Ammon's horn (tissue), 1 donor: ENCODE data around the gene PLPPR2.
"Not testable (repeated sequence)": the region's sequence is repeated elsewhere in the genome, so short reads cannot be mapped to it uniquely, and the experiment has no call there.

ENCODE experiments used
- DNase-seq: peaks from one replicate; pipeline ENCODE4 v3.0.0-alpha.2; 2016; ENCODE audit warnings: low spot score

PLPPR2 gene

DNA sequence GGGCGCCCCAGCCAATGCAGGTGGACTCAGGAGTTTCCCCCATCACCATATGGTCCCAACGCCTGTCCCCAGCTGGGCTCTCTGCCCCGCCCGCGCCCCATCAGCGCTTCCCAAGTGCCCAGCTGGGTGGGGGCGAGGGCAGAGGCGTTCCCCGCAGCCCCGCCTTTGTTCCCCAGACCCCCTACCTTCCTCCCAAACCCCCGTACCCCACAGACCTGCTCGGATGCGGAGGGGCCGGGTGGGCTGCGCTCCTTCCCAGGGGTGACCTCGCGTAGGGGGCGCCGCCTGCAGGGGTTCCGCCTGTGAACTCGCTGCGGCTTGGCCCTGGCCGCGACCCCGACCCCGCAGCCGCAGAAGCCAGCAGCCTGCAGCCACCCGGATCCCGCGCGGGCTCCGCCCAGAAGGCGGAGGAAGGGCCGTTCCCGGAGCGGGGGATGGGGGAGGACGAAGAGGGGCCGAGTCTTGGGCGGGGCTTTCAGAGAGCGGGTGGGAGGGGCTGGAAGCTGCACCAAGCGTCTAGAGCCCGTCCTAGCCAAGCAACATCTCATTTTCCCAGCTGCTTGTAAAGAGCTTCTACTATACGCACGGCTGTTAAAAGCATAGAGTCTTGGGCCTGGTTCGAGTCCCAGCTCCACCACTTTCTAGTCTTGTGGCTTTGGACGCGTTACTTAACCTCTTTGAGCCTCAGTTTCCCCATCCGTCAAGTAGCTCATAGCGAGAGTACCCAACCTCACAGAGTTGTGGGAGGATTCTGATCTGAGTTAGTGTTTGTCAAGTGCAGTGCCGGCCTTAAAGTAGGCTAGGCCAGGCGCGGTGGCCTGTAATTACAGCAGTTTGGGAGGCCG lies 15.8 kb upstream of the PLPPR2 start, which contains the start of gene RAB3D:
Gene RAB3D (minus strand): TSS at position 404 of the 845 bp plus-strand sequence. CDS start 2,258 bp downstream, outside the sequence.
- peak; percentile 93 for DNase-seq

DNA sequence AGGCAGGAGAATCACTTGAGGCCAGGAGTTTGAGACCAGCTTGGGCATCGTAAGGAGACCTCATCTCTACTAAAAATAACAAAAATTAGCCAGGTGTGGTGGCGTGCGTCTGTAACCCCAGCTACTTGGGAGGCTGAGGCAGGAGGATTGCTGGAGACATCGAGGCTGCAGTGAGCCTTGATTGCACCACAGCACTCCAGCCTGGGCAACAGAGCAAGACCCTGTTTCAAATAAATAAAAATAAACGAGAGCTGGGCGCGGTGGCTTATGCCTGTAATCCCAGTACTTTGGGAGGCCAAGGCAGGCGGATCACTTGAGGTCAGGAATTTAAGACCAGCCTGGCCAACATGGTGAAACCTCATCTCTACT lies 15.1 kb upstream of the PLPPR2 start:
- DNase-seq = not testable (repeated sequence)

GRCh38 chr19:11342429-11342828 lies 12.8 kb upstream of the PLPPR2 start:
- no peak for DNase-seq

- DNase-seq = no peak
Observed at GRCh38 chr19:11345122-11345803, 10.0 kb upstream of the PLPPR2 start.

GRCh38 chr19:11346104-11346940 lies 8.9 kb upstream of the PLPPR2 start, which contains the start of the genes CCDC159 and TMEM205:
Gene CCDC159 (plus strand): TSS chr19:11346519. CDS start chr19:11346607, 88 bp downstream.
Gene TMEM205 (minus strand): TSS chr19:11346268. CDS start chr19:11345619, 649 bp downstream.
- peak; percentile 98 for DNase-seq

DNA sequence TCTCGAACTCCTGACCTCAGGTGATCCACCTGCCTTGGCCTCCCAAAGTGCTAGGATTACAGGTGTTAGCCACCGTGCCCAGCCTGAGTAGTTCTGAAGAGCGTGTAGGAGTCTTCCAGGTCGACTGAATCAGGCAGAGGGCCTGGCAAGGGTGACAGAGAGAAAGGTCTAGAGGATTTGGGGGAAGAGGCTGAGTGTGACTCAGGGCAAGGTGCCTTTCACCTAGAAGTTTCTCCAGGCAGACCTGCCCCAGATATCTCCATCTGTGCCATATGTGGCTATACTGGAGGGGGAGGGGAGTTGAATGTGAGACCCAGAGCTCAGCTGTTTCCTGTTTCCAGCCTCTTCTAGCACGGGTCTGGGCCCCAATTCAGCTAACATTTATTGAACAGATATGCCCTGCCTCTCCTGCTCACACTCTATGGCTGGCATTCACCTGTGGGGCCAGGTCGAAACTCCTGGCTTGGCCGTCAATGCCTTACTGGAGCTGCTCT lies 7.6 kb upstream of the PLPPR2 start:
- no peak for DNase-seq

DNA sequence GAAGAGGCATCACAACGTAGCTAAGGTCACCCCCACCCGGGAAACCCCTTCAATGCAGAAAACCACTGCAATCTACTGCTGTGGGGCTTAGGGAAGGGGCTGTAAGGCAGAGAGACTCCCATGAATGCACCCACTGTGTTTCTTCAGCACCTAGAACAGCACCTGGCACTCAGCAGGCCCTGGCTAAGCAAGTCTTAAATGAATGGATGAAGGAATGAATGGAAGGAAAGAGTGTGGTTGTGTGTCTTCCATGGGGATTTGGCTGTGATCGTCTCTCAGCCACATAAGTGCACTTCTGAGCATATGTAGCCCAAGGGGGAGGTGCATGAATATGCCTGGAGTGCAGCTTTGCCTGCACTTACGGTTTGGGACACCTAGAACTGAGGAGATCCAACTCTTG lies 6.1 kb upstream of the PLPPR2 start:
- DNase-seq = no peak

DNA sequence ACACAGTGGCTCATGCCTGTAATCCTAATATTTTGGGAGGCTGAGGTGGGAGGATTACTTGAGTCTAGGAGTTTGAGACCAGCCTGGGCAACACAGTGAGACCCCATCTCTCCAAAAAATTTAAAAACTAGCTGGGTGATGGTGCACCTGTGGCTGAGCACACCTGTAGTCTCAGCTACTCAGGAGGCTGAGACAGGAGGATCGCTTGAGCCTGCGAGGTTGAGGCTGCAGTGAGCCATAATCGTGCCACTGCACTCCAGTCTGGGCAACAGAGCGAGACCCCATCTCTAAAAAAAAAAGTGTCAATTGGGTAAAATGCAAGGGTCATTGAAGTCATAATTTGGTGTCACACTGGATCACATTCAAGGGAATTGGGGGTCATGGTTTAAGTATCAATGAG lies 1.1 kb upstream of the PLPPR2 start:
- not testable (repeated sequence) for DNase-seq

- no peak for DNase-seq
Observed at GRCh38 chr19:11356074-11356397, 804 bp downstream of the PLPPR2 start.

- DNase-seq = no peak
Observed at GRCh38 chr19:11356676-11357550, 1.7 kb downstream of the PLPPR2 start.

- no peak for DNase-seq
Observed at GRCh38 chr19:11359421-11359820, 4.2 kb downstream of the PLPPR2 start.

DNA sequence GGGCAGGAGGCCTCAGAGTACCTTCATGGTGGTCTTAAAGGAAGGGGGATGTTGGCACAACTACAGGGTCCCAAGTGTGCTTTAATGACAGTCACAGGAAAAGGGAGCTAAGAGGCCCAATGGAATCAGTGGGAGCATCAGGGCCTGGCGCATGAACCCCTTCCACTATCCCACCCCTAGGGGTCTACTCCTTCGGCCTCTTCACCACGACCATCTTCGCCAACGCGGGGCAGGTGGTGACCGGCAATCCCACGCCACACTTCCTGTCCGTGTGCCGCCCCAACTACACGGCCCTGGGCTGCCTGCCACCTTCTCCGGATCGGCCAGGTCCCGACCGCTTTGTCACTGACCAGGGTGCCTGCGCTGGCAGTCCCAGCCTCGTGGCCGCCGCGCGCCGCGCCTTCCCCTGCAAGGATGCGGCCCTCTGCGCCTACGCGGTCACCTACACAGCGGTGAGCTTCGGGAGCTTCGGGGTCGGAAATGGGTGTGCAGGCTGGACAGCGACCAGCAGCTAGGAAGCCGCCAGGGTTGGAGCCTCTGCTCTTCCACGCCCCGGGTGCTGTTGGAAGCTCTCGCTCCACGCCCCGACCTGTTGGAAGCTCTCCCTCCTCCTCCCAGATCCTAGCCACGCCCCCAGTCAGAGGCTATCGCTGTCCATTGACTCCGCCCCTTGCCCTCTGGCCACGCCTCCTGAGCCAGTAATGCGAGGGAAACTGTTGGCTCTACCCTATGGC lies 6.0 kb downstream of the PLPPR2 start:
- no peak for DNase-seq

GRCh38 chr19:11361771-11362731 lies 6.8 kb downstream of the PLPPR2 start:
- no peak for DNase-seq

- DNase-seq = no peak
Observed at GRCh38 chr19:11363881-11364280, 8.6 kb downstream of the PLPPR2 start.

- no peak for DNase-seq
Observed at GRCh38 chr19:11364296-11364904, 9.2 kb downstream of the PLPPR2 start.

DNA sequence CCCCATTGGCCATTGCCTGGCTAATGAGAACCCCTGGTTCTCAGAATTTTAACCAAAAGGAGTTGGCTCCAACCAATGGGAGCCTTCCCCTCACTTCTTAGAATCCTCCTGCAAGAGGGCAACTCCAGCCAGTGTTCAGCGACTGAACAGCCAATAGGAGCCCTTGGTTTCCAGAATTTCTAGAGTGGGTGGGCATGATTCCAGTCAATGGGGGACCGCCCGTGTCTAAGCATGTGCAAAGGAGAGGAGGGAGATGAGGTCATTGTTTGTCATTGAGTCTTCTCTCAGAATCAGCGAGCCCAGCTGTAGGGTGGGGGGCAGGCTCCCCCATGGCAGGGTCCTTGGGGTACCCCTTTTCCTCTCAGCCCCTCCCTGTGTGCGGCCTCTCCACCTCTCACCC lies 9.7 kb downstream of the PLPPR2 start:
- DNase-seq = peak; percentile 63

GRCh38 chr19:11365557-11366117 lies 10.4 kb downstream of the PLPPR2 start:
- peak; percentile 65 for DNase-seq

- DNase-seq = no peak
Observed at GRCh38 chr19:11367528-11367927, 12.3 kb downstream of the PLPPR2 start.
